ENCODE measurements around the gene GDPD4. TPM values are rescaled to one million over a fixed set of nuclear protein-coding genes. Genes with fewer than 3 reads are reported as not detected.

Gene GDPD4
- total RNA-seq, 4 donors from 2014 or later: not detected

- Histone ChIP-seq H3K27ac (no peak overlapping the region), H3K36me3 (no peaks in the 10 kb centered on the region), H3K4me3 (no peak overlapping the region), H3K27me3 (no peaks in the 10 kb centered on the region), H3K9me3 (no peaks in the 10 kb centered on the region), H3K4me1 (no peaks in the 10 kb centered on the region)
- no peak for DNase-seq (ENCODE audit: low spot score in 2 of 2)
- 78% methylated on average over 1 of the region's 1 CpG for WGBS
- TF ChIP-seq POLR2AphosphoS5 (IDR thresholded peaks at IDR 0.05) (no peak), EP300 (IDR thresholded peaks at IDR 0.05) (no peak), POLR2A (IDR thresholded peaks at IDR 0.05) (no peak), CTCF (IDR thresholded peaks at IDR 0.05) (no peak)
These were observed 31.9 kb downstream of the GDPD4 start for GRCh38 chr11:77269484-77270123.

GRCh38 chr11:77267962-77268361, 33.5 kb downstream of the GDPD4 start:
- Histone ChIP-seq H3K36me3 (no peaks in the 10 kb centered on the region), H3K27me3 (no peaks in the 10 kb centered on the region), H3K4me1 (no peaks in the 10 kb centered on the region), H3K9me3 (no peaks in the 10 kb centered on the region), H3K4me3 (no peak overlapping the region), H3K27ac (no peak overlapping the region)
- TF ChIP-seq CTCF (IDR thresholded peaks at IDR 0.05) (no peak), POLR2AphosphoS5 (IDR thresholded peaks at IDR 0.05) (no peak), EP300 (IDR thresholded peaks at IDR 0.05) (no peak), POLR2A (IDR thresholded peaks at IDR 0.05) (no peak)
- 87% methylated on average over 2 of the region's 2 CpGs for WGBS
- DNase-seq (ENCODE audit: low spot score in 2 of 2): no peak

GRCh38 chr11:77266766-77267165, 34.7 kb downstream of the GDPD4 start:
- Histone ChIP-seq H3K4me1 (no peaks in the 10 kb centered on the region), H3K36me3 (no peaks in the 10 kb centered on the region), H3K9me3 (peaks cover 5% of the 10 kb centered on the region), H3K4me3 (no peak overlapping the region), H3K27me3 (no peaks in the 10 kb centered on the region), H3K27ac (no peak overlapping the region)
- DNase-seq (ENCODE audit: low spot score in 2 of 2): no peak
- WGBS: 90% methylated on average over 1 of the region's 1 CpG
- TF ChIP-seq EP300 (IDR thresholded peaks at IDR 0.05) (no peak), POLR2AphosphoS5 (IDR thresholded peaks at IDR 0.05) (no peak), POLR2A (IDR thresholded peaks at IDR 0.05) (no peak), CTCF (IDR thresholded peaks at IDR 0.05) (no peak)

GRCh38 chr11:77262803-77263202, 38.7 kb downstream of the GDPD4 start:
- H3K4me3 ChIP-seq: no peak overlapping the region
- no peak for TF ChIP-seq CTCF (IDR thresholded peaks at IDR 0.05)
- no peak for TF ChIP-seq POLR2AphosphoS5 (IDR thresholded peaks at IDR 0.05)
- TF ChIP-seq EP300 (IDR thresholded peaks at IDR 0.05): no peak
- TF ChIP-seq POLR2A (IDR thresholded peaks at IDR 0.05): no peak
- no peaks in the 10 kb centered on the region for H3K4me1 ChIP-seq
- no peaks in the 10 kb centered on the region for H3K27me3 ChIP-seq
- H3K9me3 ChIP-seq: peaks cover 9% of the 10 kb centered on the region
- DNase-seq (ENCODE audit: low spot score in 2 of 2): no peak
- no peak overlapping the region for H3K27ac ChIP-seq
- no peaks in the 10 kb centered on the region for H3K36me3 ChIP-seq

GRCh38 chr11:77259641-77260040, 41.8 kb downstream of the GDPD4 start:
- no peak for DNase-seq (ENCODE audit: low spot score in 2 of 2)
- Histone ChIP-seq H3K27me3 (no peaks in the 10 kb centered on the region), H3K27ac (no peak overlapping the region), H3K4me1 (no peaks in the 10 kb centered on the region), H3K9me3 (peaks cover 9% of the 10 kb centered on the region), H3K36me3 (no peaks in the 10 kb centered on the region), H3K4me3 (no peak overlapping the region)
- TF ChIP-seq POLR2A (IDR thresholded peaks at IDR 0.05) (no peak), POLR2AphosphoS5 (IDR thresholded peaks at IDR 0.05) (no peak), CTCF (IDR thresholded peaks at IDR 0.05) (no peak), EP300 (IDR thresholded peaks at IDR 0.05) (no peak)
- 73% methylated on average over 2 of the region's 2 CpGs for WGBS
